ENCODE results near the gene STK26.
"Not testable (repeated sequence)": the region's sequence is repeated elsewhere in the genome, so short reads cannot be mapped to it uniquely, and the experiment has no call there.

Gene STK26

DNA sequence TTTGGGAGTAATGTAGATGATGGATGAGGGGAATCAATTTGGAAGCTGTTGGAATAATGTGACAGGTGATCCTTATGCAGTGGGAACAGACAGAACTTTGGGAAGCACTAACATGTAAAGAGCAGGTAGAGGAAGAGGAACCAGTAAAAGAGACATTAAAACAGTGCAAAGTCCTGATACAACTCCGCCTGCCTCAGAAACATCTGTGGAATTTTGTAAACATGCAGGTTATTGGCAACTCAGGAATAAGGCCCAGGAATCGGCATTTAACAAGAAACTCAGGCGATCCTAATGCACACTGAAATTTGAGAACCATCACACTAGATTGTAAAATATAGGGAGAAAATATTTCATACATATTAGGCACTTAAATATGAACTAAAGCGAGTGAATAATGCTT, 75.6 kb downstream of the STK26 start:
- not testable (repeated sequence) for DNase-seq

DNA sequence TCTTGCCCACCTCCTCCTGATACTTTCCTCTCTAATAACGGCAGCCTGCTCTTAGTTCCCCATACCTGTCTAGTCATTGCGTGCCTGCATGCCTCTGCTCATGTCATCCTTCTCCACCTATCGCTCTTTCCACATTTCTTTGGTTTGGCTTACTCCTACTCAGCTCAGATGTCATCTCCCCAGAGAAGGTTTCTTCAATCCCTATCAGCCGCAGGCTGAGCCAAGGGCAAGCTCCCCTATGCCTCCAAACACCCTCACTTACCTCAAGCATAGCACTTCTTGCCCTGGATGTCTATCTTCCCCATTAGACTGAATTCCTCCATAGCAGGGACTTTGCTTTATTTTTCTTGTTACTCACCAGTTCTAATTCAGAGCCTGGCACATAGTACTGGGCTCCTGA, 78.1 kb downstream of the STK26 start:
- no peak for DNase-seq

DNA sequence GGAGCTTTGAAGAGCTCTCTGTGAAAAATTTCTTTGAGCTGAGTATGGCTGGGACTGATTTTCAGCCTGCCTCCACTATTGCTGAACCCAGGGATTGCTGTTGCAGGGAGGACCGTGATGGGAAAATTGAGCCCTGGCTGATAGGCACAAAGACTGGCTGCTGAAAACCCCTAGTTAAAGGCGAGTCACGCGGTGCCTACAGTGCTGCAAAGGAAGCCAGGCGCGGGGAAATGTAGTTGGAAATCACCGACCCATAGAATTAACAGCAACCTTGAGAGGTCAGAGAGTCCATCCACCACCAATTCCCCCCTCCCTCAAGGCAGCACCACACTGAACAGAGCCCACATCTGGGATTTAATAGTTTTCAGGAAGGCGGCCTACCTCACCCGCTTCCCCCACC, 78.7 kb downstream of the STK26 start:
- no peak for DNase-seq

DNA sequence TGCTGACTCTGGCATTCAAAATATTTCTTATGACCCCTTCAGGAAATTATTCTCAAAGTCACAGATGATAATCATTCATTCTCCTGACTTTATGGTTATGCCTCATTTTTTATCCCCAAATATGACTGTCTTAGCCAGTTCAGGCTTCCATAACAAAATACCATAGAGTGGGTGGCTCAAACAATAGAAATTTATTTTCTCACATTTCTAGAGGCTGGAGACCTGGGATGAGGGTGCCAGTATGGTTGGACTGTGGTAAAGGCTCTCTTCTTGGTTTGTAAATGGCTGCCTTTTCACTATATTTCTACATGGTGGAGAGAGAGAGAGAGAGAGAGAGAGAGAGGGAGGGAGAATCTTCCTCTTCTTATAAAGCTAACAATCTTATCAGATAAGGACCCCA, 84.2 kb downstream of the STK26 start:
- DNase-seq = no peak

DNA sequence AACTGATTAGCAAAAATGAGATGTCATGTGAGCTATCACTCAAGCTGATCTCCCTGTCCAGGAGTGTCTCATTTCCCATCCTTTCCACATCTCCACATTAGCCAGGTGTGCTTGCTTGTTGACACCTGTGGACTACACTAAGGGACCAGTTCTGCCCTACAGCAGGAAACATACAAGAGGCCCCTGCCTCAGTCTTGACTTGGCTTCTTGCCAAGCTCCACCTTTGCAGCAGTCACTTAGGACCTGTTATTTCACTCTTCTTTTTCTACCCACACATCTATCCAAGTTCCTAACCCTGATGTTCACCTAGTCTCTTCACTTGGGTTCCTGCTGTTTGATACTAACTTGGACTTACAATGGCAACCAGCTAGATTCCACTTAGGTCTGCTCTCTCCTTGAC, 91.5 kb downstream of the STK26 start:
- no peak for DNase-seq

DNA sequence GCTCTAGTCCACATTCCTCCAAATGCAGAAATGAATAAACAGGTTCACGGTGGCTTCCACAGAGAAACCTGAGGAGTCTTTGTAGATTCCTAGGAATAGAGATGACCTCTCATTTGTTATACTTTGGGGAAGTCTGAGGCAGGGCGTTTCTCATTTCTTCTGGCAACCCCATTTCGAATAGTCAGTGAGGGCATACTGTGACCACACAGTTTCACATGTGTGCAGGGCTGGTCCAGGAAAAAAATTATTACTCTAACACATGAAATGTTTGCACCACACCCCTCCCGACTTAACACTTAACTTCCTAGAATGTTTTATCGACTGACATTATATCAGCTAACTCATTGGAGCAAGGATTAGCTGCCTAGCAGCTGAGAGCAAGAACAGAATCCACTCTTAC, 92.7 kb downstream of the STK26 start:
- DNase-seq = no peak

DNA sequence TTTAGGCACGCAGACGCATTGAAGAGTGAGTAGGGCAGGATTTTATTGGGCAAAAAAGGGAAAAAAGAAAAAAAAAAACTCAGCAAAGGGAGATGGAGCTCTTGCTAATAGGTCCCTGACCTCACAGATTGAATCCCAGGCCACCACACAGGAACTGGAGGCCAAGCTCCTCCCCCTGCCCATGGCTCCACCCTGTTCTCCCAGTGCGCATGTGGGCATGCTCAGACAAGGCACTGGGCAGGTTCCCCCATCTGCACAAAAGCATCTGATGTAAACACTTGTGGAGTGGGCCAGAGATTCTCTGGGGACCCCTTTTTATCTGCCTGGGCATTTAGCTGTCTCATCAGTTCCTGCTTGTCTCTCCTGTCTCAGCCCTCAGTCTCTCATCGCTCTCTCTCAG, 95.3 kb downstream of the STK26 start:
- DNase-seq = no peak

DNA sequence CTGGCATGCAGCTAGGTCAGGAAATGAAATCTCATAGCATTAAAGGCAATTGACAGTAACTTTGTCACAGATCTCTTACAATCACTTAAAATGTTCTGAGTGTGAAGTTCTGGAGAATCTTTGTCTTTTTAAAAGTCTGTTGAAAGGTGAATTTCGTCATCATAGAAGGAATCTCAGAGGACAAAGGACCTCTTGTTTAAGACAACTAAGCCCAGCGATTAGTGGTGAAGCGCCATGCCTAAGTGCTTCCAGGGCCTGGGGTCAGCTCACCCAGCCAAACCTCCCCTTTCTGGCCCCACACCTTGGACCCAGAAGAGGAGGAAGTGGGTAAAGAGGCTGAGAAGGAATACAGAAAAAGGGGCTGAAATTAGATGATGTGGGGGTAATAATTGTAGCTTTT, 96.2 kb downstream of the STK26 start:
- DNase-seq = no peak

DNA sequence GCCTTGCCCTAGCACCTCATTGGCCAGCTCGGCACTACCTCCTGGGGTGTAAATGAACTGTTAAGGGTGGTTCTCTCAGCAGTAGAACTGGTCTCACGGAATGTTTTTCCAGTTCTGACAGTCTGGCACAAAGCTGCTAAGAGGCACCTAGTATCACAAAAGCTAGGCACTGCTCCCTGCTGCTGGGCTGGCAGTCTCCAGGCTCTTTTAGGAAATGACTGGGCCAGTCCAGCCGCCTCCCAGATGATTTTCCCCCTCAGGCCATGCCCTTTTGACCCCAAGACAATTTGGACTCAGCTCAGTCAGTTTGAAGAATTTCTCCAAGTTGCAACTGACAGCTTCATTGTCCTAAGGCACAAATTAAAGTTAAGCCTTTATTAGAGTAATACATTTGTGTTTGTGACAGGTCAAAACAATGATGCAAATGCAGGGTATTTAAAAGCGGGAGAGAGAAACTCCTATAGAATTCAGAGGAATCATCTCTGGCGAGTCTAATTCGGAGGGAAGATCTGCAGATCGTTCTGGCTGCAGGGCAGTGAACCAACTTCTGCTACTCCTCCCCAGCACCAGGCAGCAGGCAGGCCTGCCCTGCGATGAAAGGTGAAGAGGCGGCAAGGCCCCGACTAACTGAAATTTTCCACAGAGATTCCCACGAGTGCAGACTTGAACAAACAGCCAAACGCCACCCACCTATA, 96.9 kb downstream of the STK26 start:
- DNase-seq = no peak

DNA sequence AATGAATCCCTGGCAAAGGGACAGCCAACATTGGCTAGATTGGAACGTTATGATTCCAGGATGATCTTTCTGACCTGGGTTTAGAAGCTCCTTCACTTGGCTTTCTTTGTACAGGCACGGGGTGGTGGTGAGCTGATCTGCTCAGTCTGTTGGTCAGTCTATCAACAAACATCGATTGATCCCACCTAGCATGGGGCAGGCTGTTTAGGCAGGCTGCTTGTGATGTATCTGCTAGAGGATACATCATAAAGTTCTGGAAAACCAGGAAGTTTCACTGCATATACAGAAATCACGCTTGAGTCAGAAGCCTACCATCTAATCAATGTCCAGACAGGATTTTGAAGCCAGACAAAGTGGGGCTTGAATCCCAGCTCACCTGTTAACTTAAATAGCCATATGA, 97.8 kb downstream of the STK26 start:
- DNase-seq = no peak
